ENCODE results near the gene FGF1.

Gene FGF1

DNA sequence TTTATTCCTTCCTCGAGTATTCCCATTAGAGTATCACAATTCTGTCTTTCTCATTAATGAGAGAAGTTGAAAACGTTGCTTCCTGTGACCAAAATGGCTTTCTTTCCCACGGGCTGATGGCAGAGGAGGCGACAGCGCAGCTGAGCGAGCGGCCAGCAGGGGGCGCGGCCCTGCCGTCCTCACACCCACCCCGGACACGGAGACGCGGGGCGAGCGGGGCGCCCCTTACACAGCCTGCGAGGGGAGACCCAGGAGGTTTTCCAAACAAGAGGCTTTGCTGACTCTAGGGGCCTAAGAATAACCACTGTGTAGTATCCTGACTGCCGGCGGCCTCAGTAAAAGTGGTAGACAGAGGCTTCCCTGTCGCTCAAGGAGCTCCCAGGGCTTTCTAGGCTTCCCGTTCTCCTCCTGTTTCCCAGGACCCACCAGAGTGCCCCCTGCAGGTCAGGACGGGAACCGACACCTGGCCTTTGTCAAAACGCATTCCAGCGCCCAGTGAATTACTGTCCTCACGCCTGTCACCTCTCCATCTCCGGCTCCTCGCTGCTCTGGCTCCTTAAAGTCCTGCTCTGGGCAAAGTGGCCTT, 27.3 kb upstream of the FGF1 start:
- peak overlapping the region; percentile 65 for H3K27ac ChIP-seq (ENCODE audit: low read length, poor library complexity, severe bottlenecking)
- H2BK120ac ChIP-seq (ENCODE audit: low read depth, low read length), result no peak overlapping the region
- no peak overlapping the region for H2BK15ac ChIP-seq (ENCODE audit: low read depth, poor library complexity, severe bottlenecking)
- H3K23ac ChIP-seq (ENCODE audit: low read length in 2 of 2), result no peak overlapping the region
- H3K36me3 ChIP-seq (ENCODE audit: control insufficient read depth in 1 of 2, insufficient read depth in 2 of 2, low read depth in 1 of 2, low read length in 2 of 2), result no peaks in the 10 kb centered on the region
- H2BK12ac ChIP-seq (ENCODE audit: low read length in 2 of 2), result no peak overlapping the region
- H4K91ac ChIP-seq (ENCODE audit: low read length), result no peak overlapping the region
- H3K4me1 ChIP-seq (ENCODE audit: control insufficient read depth, insufficient read depth, low read depth, low read length), result no peaks in the 10 kb centered on the region
- no peak overlapping the region for H2AK5ac ChIP-seq (ENCODE audit: low read length, severe bottlenecking)
- no peaks in the 10 kb centered on the region for H3K79me1 ChIP-seq (replicated peaks; ENCODE audit: low read length, poor library complexity, severe bottlenecking)
- under 1% methylated on average over 26 of the region's 29 CpGs for WGBS
- H3K14ac ChIP-seq (ENCODE audit: low read length in 2 of 2), result no peak overlapping the region
- peak overlapping the region; percentile 53 to 79 for H3K4me3 ChIP-seq (ENCODE audit: insufficient read depth in 1 of 2, low read depth in 1 of 2, low read length in 2 of 2)
- H3K4ac ChIP-seq (ENCODE audit: low read depth in 1 of 2, low read length in 2 of 2), result no peak overlapping the region
- H3K9ac ChIP-seq (ENCODE audit: low read length), result peak overlapping the region; percentile 81
- no peaks in the 10 kb centered on the region for H3K27me3 ChIP-seq (ENCODE audit: control insufficient read depth in 1 of 2, insufficient read depth in 1 of 2, low read length in 2 of 2)
- H3K9me3 ChIP-seq (ENCODE audit: control insufficient read depth, low read length), result no peaks in the 10 kb centered on the region
- H3K4me2 ChIP-seq (ENCODE audit: low read length, poor library complexity, severe bottlenecking), result peak overlapping the region; percentile 79
- H2AFZ ChIP-seq (ENCODE audit: low read depth, low read length), result no peak overlapping the region
- H4K8ac ChIP-seq (ENCODE audit: low read length), result no peak overlapping the region
- no peak overlapping the region for H3K18ac ChIP-seq (ENCODE audit: low read depth in 1 of 2, low read length in 2 of 2)
- H2BK5ac ChIP-seq (ENCODE audit: low read depth, low read length, poor library complexity, severe bottlenecking), result peak overlapping the region; percentile 63
- DNase-seq, result peak; percentile 90

DNA sequence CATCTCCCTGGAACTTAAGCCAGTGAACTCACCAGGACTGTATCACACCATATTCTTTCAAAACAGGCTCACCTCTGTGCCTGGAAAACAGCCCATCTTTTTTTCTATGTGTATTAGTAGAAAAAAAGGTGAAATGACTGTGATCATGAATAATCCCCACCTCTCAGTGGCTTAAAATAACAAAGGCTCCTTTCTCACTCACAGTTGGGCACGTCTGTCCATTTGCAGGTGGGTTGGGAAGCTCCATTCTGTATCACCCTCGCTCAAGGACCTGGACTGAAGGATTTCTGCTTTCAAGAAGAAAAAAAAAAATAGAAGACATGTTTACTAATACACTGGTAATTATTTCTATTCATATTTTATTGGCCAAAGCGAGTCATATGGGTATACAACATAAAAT, 17.3 kb upstream of the FGF1 start:
- Histone ChIP-seq H2AFZ (ENCODE audit: low read depth, low read length) (no peak overlapping the region), H2BK15ac (ENCODE audit: low read depth, poor library complexity, severe bottlenecking) (no peak overlapping the region), H3K27me3 (ENCODE audit: control insufficient read depth in 1 of 2, insufficient read depth in 1 of 2, low read length in 2 of 2) (no peaks in the 10 kb centered on the region), H2BK5ac (ENCODE audit: low read depth, low read length, poor library complexity, severe bottlenecking) (no peak overlapping the region), H3K4me3 (ENCODE audit: insufficient read depth in 1 of 2, low read depth in 1 of 2, low read length in 2 of 2) (no peak overlapping the region), H2BK120ac (ENCODE audit: low read depth, low read length) (no peak overlapping the region), H3K4ac (ENCODE audit: low read depth in 1 of 2, low read length in 2 of 2) (no peak overlapping the region), H2AK5ac (ENCODE audit: low read length, severe bottlenecking) (no peak overlapping the region), H3K9me3 (ENCODE audit: control insufficient read depth, low read length) (no peaks in the 10 kb centered on the region), H3K27ac (ENCODE audit: low read length, poor library complexity, severe bottlenecking) (no peak overlapping the region), H4K8ac (ENCODE audit: low read length) (no peak overlapping the region), H3K9ac (ENCODE audit: low read length) (no peak overlapping the region), H3K18ac (ENCODE audit: low read depth in 1 of 2, low read length in 2 of 2) (no peak overlapping the region), H3K23ac (ENCODE audit: low read length in 2 of 2) (no peak overlapping the region), H3K4me1 (ENCODE audit: control insufficient read depth, insufficient read depth, low read depth, low read length) (peaks cover 3% of the 10 kb centered on the region), H3K36me3 (ENCODE audit: control insufficient read depth in 1 of 2, insufficient read depth in 2 of 2, low read depth in 1 of 2, low read length in 2 of 2) (no peaks in the 10 kb centered on the region), H4K91ac (ENCODE audit: low read length) (no peak overlapping the region), H3K14ac (ENCODE audit: low read length in 2 of 2) (no peak overlapping the region), H3K4me2 (ENCODE audit: low read length, poor library complexity, severe bottlenecking) (no peak overlapping the region), H2BK12ac (ENCODE audit: low read length in 2 of 2) (no peak overlapping the region), H3K79me1 (replicated peaks; ENCODE audit: low read length, poor library complexity, severe bottlenecking) (no peaks in the 10 kb centered on the region)
- no peak for DNase-seq
- 78% methylated on average over 2 of the region's 3 CpGs for WGBS

DNA sequence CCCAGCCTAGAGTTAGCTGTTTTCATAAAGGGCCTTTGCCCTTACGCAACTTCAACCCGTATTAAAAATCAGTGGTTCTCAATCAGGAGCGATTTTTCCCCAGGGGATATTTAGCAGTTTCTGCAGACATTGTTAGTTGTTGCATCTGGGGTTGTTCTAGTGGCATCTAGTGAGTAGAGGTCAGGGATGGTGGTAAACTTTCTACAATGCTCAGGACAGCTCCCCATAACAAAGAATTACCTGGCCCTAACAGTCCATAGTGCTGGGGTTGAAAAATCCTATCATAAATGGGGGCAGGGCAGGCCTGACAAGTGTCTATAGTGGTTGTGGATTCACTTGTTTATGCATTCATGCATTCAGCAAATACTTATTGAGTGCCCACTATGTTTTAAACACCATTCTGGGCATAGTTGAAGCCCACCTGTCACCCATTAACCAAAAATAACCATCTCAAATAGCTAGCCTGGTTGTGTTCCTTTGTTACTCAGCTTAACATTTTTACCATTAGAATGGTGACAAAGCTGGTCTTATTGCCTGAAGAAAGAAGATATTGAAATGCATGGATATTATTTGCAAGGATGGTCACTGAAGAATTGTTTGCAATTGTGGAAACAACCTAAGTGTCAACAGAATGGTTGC, 15.9 kb upstream of the FGF1 start:
- no peaks in the 10 kb centered on the region for H3K36me3 ChIP-seq (ENCODE audit: control insufficient read depth in 1 of 2, insufficient read depth in 2 of 2, low read depth in 1 of 2, low read length in 2 of 2)
- H3K79me1 ChIP-seq (replicated peaks; ENCODE audit: low read length, poor library complexity, severe bottlenecking), result no peaks in the 10 kb centered on the region
- no peak overlapping the region for H3K9ac ChIP-seq (ENCODE audit: low read length)
- H3K4ac ChIP-seq (ENCODE audit: low read depth in 1 of 2, low read length in 2 of 2), result no peak overlapping the region
- H2BK12ac ChIP-seq (ENCODE audit: low read length in 2 of 2), result no peak overlapping the region
- DNase-seq, result no peak
- H3K4me2 ChIP-seq (ENCODE audit: low read length, poor library complexity, severe bottlenecking), result no peak overlapping the region
- H2BK15ac ChIP-seq (ENCODE audit: low read depth, poor library complexity, severe bottlenecking), result no peak overlapping the region
- H3K27me3 ChIP-seq (ENCODE audit: control insufficient read depth in 1 of 2, insufficient read depth in 1 of 2, low read length in 2 of 2), result no peaks in the 10 kb centered on the region
- H3K9me3 ChIP-seq (ENCODE audit: control insufficient read depth, low read length), result no peaks in the 10 kb centered on the region
- no peak overlapping the region for H3K18ac ChIP-seq (ENCODE audit: low read depth in 1 of 2, low read length in 2 of 2)
- H2BK120ac ChIP-seq (ENCODE audit: low read depth, low read length), result no peak overlapping the region
- WGBS, result 63% methylated on average over 3 of the region's 3 CpGs
- H4K91ac ChIP-seq (ENCODE audit: low read length), result no peak overlapping the region
- H4K8ac ChIP-seq (ENCODE audit: low read length), result no peak overlapping the region
- H3K4me1 ChIP-seq (ENCODE audit: control insufficient read depth, insufficient read depth, low read depth, low read length), result peaks cover 10% of the 10 kb centered on the region
- H3K14ac ChIP-seq (ENCODE audit: low read length in 2 of 2), result no peak overlapping the region
- no peak overlapping the region for H2BK5ac ChIP-seq (ENCODE audit: low read depth, low read length, poor library complexity, severe bottlenecking)
- H3K4me3 ChIP-seq (ENCODE audit: insufficient read depth in 1 of 2, low read depth in 1 of 2, low read length in 2 of 2), result no peak overlapping the region
- H2AK5ac ChIP-seq (ENCODE audit: low read length, severe bottlenecking), result no peak overlapping the region
- no peak overlapping the region for H2AFZ ChIP-seq (ENCODE audit: low read depth, low read length)
- H3K23ac ChIP-seq (ENCODE audit: low read length in 2 of 2), result no peak overlapping the region
- H3K27ac ChIP-seq (ENCODE audit: low read length, poor library complexity, severe bottlenecking), result no peak overlapping the region

DNA sequence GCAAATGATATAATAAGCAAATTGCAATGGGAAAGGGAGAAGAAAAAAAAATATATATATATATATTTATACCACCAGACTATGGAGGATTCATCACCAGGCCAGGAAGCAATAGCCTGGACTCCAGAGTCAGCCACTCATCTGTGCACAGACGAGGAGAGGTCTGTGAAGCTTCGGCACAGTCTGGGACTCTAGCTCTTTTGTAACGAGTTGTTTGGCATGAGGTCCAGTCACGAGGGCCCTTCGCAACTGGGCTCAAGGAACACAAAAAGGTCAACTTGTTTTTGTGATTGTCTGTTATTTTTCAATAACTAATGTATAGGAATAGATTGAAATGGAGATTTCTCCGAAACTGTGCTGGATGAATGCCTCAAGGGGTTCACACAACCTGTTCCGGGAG, 14.7 kb upstream of the FGF1 start:
- Histone ChIP-seq H3K18ac (ENCODE audit: low read depth in 1 of 2, low read length in 2 of 2) (no peak overlapping the region), H2BK5ac (ENCODE audit: low read depth, low read length, poor library complexity, severe bottlenecking) (no peak overlapping the region), H3K23ac (ENCODE audit: low read length in 2 of 2) (no peak overlapping the region), H2BK15ac (ENCODE audit: low read depth, poor library complexity, severe bottlenecking) (no peak overlapping the region), H3K4ac (ENCODE audit: low read depth in 1 of 2, low read length in 2 of 2) (no peak overlapping the region), H3K4me2 (ENCODE audit: low read length, poor library complexity, severe bottlenecking) (no peak overlapping the region), H3K27me3 (ENCODE audit: control insufficient read depth in 1 of 2, insufficient read depth in 1 of 2, low read length in 2 of 2) (no peaks in the 10 kb centered on the region), H2BK12ac (ENCODE audit: low read length in 2 of 2) (no peak overlapping the region), H3K9ac (ENCODE audit: low read length) (no peak overlapping the region), H3K9me3 (ENCODE audit: control insufficient read depth, low read length) (no peaks in the 10 kb centered on the region), H3K79me1 (replicated peaks; ENCODE audit: low read length, poor library complexity, severe bottlenecking) (no peaks in the 10 kb centered on the region), H3K27ac (ENCODE audit: low read length, poor library complexity, severe bottlenecking) (no peak overlapping the region), H4K91ac (ENCODE audit: low read length) (no peak overlapping the region), H2AFZ (ENCODE audit: low read depth, low read length) (no peak overlapping the region), H4K8ac (ENCODE audit: low read length) (no peak overlapping the region), H3K4me3 (ENCODE audit: insufficient read depth in 1 of 2, low read depth in 1 of 2, low read length in 2 of 2) (no peak overlapping the region), H2AK5ac (ENCODE audit: low read length, severe bottlenecking) (no peak overlapping the region), H3K36me3 (ENCODE audit: control insufficient read depth in 1 of 2, insufficient read depth in 2 of 2, low read depth in 1 of 2, low read length in 2 of 2) (no peaks in the 10 kb centered on the region), H3K4me1 (ENCODE audit: control insufficient read depth, insufficient read depth, low read depth, low read length) (peaks cover 14% of the 10 kb centered on the region), H2BK120ac (ENCODE audit: low read depth, low read length) (no peak overlapping the region), H3K14ac (ENCODE audit: low read length in 2 of 2) (no peak overlapping the region)
- WGBS, result 80% methylated on average over 6 of the region's 7 CpGs
- no peak for DNase-seq
